Stimulated activated naive B cell treated with anti-CD40 and anti-IgM and Interleukin-4, amounts not matched to agents 10 μg/mL and 1 μg/mL and 100 μg/mL, for 72 hours (primary cell): ENCODE results near the gene BRSK2.
"Not testable (repeated sequence)": the region's sequence is repeated elsewhere in the genome, so short reads cannot be mapped to it uniquely, and the experiment has no call there.

ENCODE experiments used
- ATAC-seq, 2 donors: fragments of 150-1000 bp; cut with Tn5 transposase; replicated peaks; 2 replicates each; pipeline ENCODE4 v1.10.0; 2021; ENCODE audit warnings: moderate library complexity in 1 of 2
- DNase-seq: peaks from one replicate; pipeline ENCODE4 v3.0.0; 2021
- H3K27ac Mint-ChIP-seq: one replicate; pipeline ENCODE4 v1.8.0; 2022; ENCODE audit warnings: mild to moderate bottlenecking, mixed read lengths
- H3K27me3 Mint-ChIP-seq, 2 donors: one replicate each; pipeline ENCODE4 v1.8.0; 2022; ENCODE audit warnings: mixed read lengths in 2 of 2
- H3K36me3 Mint-ChIP-seq, 2 donors: one replicate each; pipeline ENCODE4 v1.8.0; 2022; ENCODE audit warnings: mixed read lengths in 2 of 2, mild to moderate bottlenecking in 1 of 2
- H3K4me1 Mint-ChIP-seq, 2 donors: one replicate each; pipeline ENCODE4 v1.8.0; 2022; ENCODE audit warnings: mixed read lengths in 2 of 2, mild to moderate bottlenecking in 1 of 2
- H3K4me3 Mint-ChIP-seq, 2 donors: one replicate each; pipeline ENCODE4 v1.8.0; 2022; ENCODE audit warnings: mild to moderate bottlenecking in 2 of 2, mixed read lengths in 2 of 2, moderate library complexity in 1 of 2
- H3K9me3 Mint-ChIP-seq, 2 donors: one replicate each; pipeline ENCODE4 v1.8.0; 2022; ENCODE audit warnings: mixed read lengths in 2 of 2, mild to moderate bottlenecking in 1 of 2

The BRSK2 gene

DNA sequence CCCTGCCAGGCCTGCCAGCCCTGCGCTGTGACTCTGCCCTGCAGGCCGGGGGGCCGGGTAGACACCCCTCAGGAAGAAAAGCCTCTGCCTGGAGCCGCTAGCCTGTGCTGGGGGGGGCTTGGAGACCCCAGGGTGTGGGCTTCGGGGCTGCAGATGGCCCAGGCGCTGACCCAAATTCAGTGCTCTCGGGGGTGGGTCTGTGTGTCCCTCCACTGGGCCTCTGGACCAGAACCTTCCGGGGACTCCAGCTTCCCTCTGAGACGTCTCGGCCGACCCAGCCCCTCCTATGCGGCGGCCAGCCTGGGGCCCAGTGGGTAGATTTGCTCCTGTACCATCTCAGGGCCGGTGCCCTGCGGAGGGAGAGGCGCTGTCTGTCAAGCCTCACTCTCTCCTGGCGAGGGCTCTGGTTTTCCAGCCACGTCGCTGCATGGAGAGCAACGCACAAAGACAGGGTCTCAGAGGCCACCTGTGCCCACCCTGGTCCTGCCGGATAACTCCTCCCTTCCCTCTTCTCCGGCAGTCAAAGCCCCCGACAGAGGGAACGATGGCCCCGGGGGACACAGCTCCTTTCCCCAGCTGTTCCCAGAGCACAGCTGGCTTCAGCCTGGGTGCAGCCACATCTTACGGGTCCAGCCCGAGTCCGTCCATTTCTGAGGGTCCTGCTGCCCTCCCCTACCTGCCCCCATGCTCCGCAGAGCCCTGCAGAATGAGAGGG lies 40.2 kb upstream of the BRSK2 start:
- no peak for ATAC-seq
- Mint-ChIP-seq H3K9me3 (no peaks in the 10 kb centered on the region), H3K4me1 (peaks cover 0 to 2% of the 10 kb centered on the region in 2 donors), H3K36me3 (no peaks in the 10 kb centered on the region), H3K4me3 (no peak overlapping the region), H3K27ac (no peak overlapping the region), H3K27me3 (peaks cover 0 to 12% of the 10 kb centered on the region in 2 donors)
- no peak for DNase-seq

GRCh38 chr11:1350086-1350725 lies 39.5 kb upstream of the BRSK2 start:
- Mint-ChIP-seq H3K4me3 (no peak overlapping the region), H3K9me3 (no peaks in the 10 kb centered on the region), H3K36me3 (no peaks in the 10 kb centered on the region), H3K27me3 (peaks cover 3 to 12% of the 10 kb centered on the region in 2 donors), H3K4me1 (peaks cover 0 to 2% of the 10 kb centered on the region in 2 donors), H3K27ac (no peak overlapping the region)
- DNase-seq (no peak), ATAC-seq (no peak)

- no peak overlapping the region for H3K4me3 Mint-ChIP-seq
Measured at GRCh38 chr11:1351278-1351937, 38.3 kb upstream of the BRSK2 start.

GRCh38 chr11:1352696-1353382 lies 36.9 kb upstream of the BRSK2 start:
- no peaks in the 10 kb centered on the region for H3K36me3 Mint-ChIP-seq
- ATAC-seq, result peak; percentile 23 to 58
- H3K9me3 Mint-ChIP-seq, result no peaks in the 10 kb centered on the region
- peaks cover 0 to 2% of the 10 kb centered on the region in 2 donors for H3K4me1 Mint-ChIP-seq
- DNase-seq, result no peak
- H3K27me3 Mint-ChIP-seq, result peaks cover 14 to 22% of the 10 kb centered on the region in 2 donors
- no peak overlapping the region for H3K27ac Mint-ChIP-seq
- H3K4me3 Mint-ChIP-seq, result peak overlapping the region in 1 of 2 donors; percentile 4

More at GRCh38 chr11:1351278-1351937, 38.3 kb upstream of the BRSK2 start:
- no peaks in the 10 kb centered on the region for H3K36me3 Mint-ChIP-seq
- peaks cover 8 to 14% of the 10 kb centered on the region in 2 donors for H3K27me3 Mint-ChIP-seq
- no peaks in the 10 kb centered on the region for H3K9me3 Mint-ChIP-seq
- peak; percentile 52 to 63 for ATAC-seq
- H3K4me1 Mint-ChIP-seq, result peaks cover 0 to 2% of the 10 kb centered on the region in 2 donors
- DNase-seq, result no peak
- peak overlapping the region; percentile 95 for H3K27ac Mint-ChIP-seq

GRCh38 chr11:1353383-1354124 lies 36.2 kb upstream of the BRSK2 start:
- Mint-ChIP-seq H3K4me1 (peaks cover 0 to 2% of the 10 kb centered on the region in 2 donors), H3K36me3 (no peaks in the 10 kb centered on the region), H3K27ac (peak overlapping the region; percentile 44), H3K27me3 (peaks cover 16 to 29% of the 10 kb centered on the region in 2 donors), H3K9me3 (no peaks in the 10 kb centered on the region), H3K4me3 (no peak overlapping the region)
- DNase-seq (no peak), ATAC-seq (peak; percentile 28 to 33)

- Mint-ChIP-seq H3K4me1 (peaks cover 0 to 2% of the 10 kb centered on the region in 2 donors), H3K9me3 (no peaks in the 10 kb centered on the region), H3K27ac (no peak overlapping the region), H3K4me3 (no peak overlapping the region), H3K36me3 (no peaks in the 10 kb centered on the region), H3K27me3 (peaks cover 17 to 30% of the 10 kb centered on the region in 2 donors)
- DNase-seq, result no peak
- ATAC-seq, result no peak
Measured at GRCh38 chr11:1354125-1354938, 35.4 kb upstream of the BRSK2 start.

- H3K4me1 Mint-ChIP-seq, result peaks cover 0 to 2% of the 10 kb centered on the region in 2 donors
- ATAC-seq (no peak), DNase-seq (no peak)
- no peak overlapping the region for H3K4me3 Mint-ChIP-seq
- H3K27me3 Mint-ChIP-seq, result peaks cover 22 to 41% of the 10 kb centered on the region in 2 donors
- H3K27ac Mint-ChIP-seq, result no peak overlapping the region
- H3K36me3 Mint-ChIP-seq, result no peaks in the 10 kb centered on the region
- H3K9me3 Mint-ChIP-seq, result no peaks in the 10 kb centered on the region
Measured at GRCh38 chr11:1356007-1356435, 33.7 kb upstream of the BRSK2 start.

DNA sequence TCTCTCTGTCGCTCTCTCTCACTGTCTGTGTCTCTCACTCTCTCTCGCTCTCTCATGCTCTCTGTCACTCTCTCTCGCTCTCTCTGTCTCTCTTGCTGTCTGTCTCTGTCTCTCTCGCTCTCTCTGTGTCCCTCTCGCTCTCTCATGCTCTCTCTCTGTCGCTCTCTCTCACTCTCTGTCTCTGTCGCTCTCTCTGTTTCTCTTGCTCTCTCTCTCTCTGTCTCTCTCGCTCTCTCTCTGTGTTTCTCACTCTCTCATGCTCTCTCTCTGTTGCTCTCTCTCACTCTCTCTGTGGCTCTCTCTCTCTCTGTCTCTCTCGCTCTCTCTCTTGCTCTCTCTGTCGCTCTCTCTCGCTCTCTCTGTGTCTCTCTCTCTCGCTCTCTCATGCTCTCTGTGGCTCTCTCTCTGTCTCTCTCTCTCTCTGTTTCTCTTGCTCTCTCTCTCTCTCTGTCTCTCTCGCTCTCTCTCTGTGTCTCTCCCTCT lies 33.2 kb upstream of the BRSK2 start:
- no peaks in the 10 kb centered on the region for H3K36me3 Mint-ChIP-seq
- no peak for ATAC-seq

DNA sequence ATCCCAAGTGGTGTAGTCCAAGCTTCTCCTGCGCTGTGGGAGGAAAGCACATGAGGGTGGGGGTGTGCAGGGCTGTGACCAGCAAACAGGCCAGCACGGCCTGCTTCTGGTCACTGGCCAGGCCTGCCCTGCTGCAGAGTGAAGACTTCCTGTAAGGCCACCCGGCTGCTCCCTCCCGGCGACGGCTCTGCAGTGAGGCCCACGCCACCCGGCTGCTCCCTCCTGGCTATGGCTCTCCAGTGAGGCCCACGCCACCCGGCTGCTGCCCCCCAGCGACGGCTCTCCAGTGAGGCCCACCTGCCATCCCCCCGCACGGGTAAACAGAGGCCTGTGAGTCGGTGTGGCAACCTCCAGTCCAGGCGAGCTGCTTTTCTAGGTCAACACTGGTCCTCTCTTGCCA lies 31.4 kb upstream of the BRSK2 start:
- ATAC-seq (no peak), DNase-seq (no peak)
- Mint-ChIP-seq H3K27me3 (peaks cover 27 to 43% of the 10 kb centered on the region in 2 donors), H3K4me1 (no peaks in the 10 kb centered on the region), H3K9me3 (peaks cover 0 to 2% of the 10 kb centered on the region in 2 donors), H3K27ac (no peak overlapping the region), H3K4me3 (no peak overlapping the region), H3K36me3 (no peaks in the 10 kb centered on the region)

More for the DNA sequence above, 33.2 kb upstream of the BRSK2 start:
- H3K27me3 Mint-ChIP-seq, result peaks cover 22 to 41% of the 10 kb centered on the region in 2 donors
- H3K4me1 Mint-ChIP-seq, result peaks cover 0 to under 1% of the 10 kb centered on the region in 2 donors
- no peak for DNase-seq
- no peaks in the 10 kb centered on the region for H3K9me3 Mint-ChIP-seq
- H3K4me3 Mint-ChIP-seq, result no peak overlapping the region
- H3K27ac Mint-ChIP-seq, result no peak overlapping the region

- not testable (repeated sequence) for H3K4me1 Mint-ChIP-seq, DNase-seq, H3K27ac Mint-ChIP-seq, ATAC-seq, H3K9me3 Mint-ChIP-seq, H3K4me3 Mint-ChIP-seq, H3K36me3 Mint-ChIP-seq
- peaks cover 27 to 44% of the 10 kb centered on the region in 2 donors for H3K27me3 Mint-ChIP-seq
Measured at GRCh38 chr11:1358931-1359330, 30.8 kb upstream of the BRSK2 start.

DNA sequence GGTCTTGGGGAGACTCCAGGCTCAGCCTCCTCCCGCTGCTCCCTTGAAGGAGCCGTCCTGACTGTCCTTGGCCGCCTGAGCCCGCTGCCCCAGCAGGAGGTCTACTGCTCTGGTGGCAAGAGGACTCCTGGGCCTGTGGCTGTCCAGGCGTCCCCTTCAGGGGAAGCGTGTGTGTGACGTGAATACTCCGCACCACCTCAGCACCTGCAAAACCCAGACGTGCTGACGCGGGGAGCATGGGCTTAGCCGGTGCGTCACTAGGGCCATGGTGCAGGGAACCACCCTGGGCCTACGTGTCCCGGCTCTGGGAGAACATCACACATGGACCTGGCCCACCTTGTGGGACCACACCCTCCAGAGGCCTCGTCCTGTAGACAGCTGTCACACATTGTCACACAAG lies 30.2 kb upstream of the BRSK2 start:
- H3K4me1 Mint-ChIP-seq, result no peaks in the 10 kb centered on the region
- H3K9me3 Mint-ChIP-seq, result peaks cover 6 to 10% of the 10 kb centered on the region in 2 donors
- peaks cover 27 to 45% of the 10 kb centered on the region in 2 donors for H3K27me3 Mint-ChIP-seq
- H3K36me3 Mint-ChIP-seq, result peaks cover 0 to 3% of the 10 kb centered on the region in 2 donors
- DNase-seq (no peak), ATAC-seq (no peak)
- no peak overlapping the region for H3K4me3 Mint-ChIP-seq
- no peak overlapping the region for H3K27ac Mint-ChIP-seq

GRCh38 chr11:1360181-1360834 lies 29.4 kb upstream of the BRSK2 start:
- no peak overlapping the region for H3K4me3 Mint-ChIP-seq
- peaks cover 24 to 51% of the 10 kb centered on the region in 2 donors for H3K27me3 Mint-ChIP-seq
- peaks cover 2 to 3% of the 10 kb centered on the region in 2 donors for H3K36me3 Mint-ChIP-seq
- H3K4me1 Mint-ChIP-seq, result no peaks in the 10 kb centered on the region
- ATAC-seq, result no peak
- H3K9me3 Mint-ChIP-seq, result peaks cover 11 to 16% of the 10 kb centered on the region in 2 donors
- no peak for DNase-seq
- H3K27ac Mint-ChIP-seq, result no peak overlapping the region
